Measurements from ENCODE around the gene FOXC2. TPM values are rescaled to one million over a fixed set of nuclear protein-coding genes. Genes with fewer than 3 reads are reported as not detected.

FOXC2 gene
- total and polyA plus RNA-seq, 10 of the 15 experiments (the other 5 are each of a cell fraction or from before 2014, with no cell fraction given): not detected

DNA sequence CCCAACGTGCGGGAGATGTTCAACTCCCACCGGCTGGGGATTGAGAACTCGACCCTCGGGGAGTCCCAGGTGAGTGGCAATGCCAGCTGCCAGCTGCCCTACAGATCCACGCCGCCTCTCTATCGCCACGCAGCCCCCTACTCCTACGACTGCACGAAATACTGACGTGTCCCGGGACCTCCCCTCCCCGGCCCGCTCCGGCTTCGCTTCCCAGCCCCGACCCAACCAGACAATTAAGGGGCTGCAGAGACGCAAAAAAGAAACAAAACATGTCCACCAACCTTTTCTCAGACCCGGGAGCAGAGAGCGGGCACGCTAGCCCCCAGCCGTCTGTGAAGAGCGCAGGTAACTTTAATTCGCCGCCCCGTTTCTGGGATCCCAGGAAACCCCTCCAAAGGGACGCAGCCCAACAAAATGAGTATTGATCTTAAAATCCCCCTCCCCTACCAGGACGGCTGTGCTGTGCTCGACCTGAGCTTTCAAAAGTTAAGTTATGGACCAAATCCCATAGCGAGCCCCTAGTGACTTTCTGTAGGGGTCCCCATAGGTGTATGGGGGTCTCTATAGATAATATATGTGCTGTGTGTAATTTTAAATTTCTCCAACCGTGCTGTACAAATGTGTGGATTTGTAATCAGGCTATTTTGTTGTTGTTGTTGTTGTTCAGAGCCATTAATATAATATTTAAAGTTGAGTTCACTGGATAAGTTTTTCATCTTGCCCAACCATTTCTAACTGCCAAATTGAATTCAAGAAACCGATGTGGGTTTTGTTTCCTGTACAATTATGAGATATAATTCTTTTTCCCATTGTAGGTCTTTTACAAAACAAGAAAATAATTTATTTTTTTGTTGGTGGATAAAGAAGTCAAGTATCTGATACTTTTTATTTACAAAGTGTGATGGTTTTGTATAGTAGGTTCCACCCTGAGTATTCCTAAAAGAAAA, 2.3 kb downstream of the FOXC2 start:
- CTCF ChIA-PET: no interaction called here
- Histone ChIP-seq H3K27ac (ENCODE audit: control insufficient read depth, insufficient read depth) (no peak overlapping the region), H3K4me3 (no peak overlapping the region), H3K27me3 (replicated peaks in 1 of 2; ENCODE audit: control insufficient read depth in 2 of 2, insufficient read depth in 2 of 2, low read length in 1 of 2) (peaks cover 7 to 15% of the 10 kb centered on the region in 2 experiments), H3K36me3 (ENCODE audit: control insufficient read depth in 2 of 2, insufficient read depth in 2 of 2, low read length in 1 of 2) (no peaks in the 10 kb centered on the region), H3K4me2 (ENCODE audit: control insufficient read depth, insufficient read depth) (no peak overlapping the region), H3K9me3 (replicated peaks; ENCODE audit: control insufficient read depth, insufficient read depth, low read length) (no peaks in the 10 kb centered on the region), H3K9ac (ENCODE audit: control insufficient read depth, insufficient read depth, low read length) (no peak overlapping the region), H2AFZ (ENCODE audit: control insufficient read depth, low read depth, low read length) (no peak overlapping the region), H4K20me1 (ENCODE audit: control insufficient read depth, insufficient read depth) (no peaks in the 10 kb centered on the region), H3K4me1 (ENCODE audit: control insufficient read depth, insufficient read depth, low read length) (no peaks in the 10 kb centered on the region), H3K79me2 (ENCODE audit: control insufficient read depth, insufficient read depth, low read length) (no peaks in the 10 kb centered on the region)
- WGBS (ENCODE audit: insufficient coverage, insufficient replicate concordance, low lambda C conversion rate, missing lambda C conversion rate): 26% methylated on average over 28 of the region's 33 CpGs
- POLR2A ChIA-PET: no interaction called here
- RAD21 ChIA-PET (ENCODE audit: unreplicated experiment): no interaction called here
- in situ Hi-C loops (cut with MboI): loop anchor here (10.0 kb wide), 1 partner anchor 306 kb away; no protein-coding TSS in a partner anchor
- ATAC-seq: no peak
- FAIRE-seq: no peak
- SMC1A ChIA-PET (ENCODE audit: uncharacterized antibody, unreplicated experiment): no interaction called here
- no TSS peak for BruUV-seq (replicated peaks)
- no peak for DNase-seq (ENCODE audit: low read depth, low spot score)
- intact Hi-C loops (cut with micrococcal nuclease; ENCODE audit: unreplicated experiment): loop anchor here (10.0 kb wide), 1 partner anchor 196 kb away; no protein-coding TSS in a partner anchor
- TF ChIP-seq SMAD5 (IDR thresholded peaks at IDR 0.05; ENCODE audit: low read depth): no peak
- TF ChIP-seq, protein P1, sequence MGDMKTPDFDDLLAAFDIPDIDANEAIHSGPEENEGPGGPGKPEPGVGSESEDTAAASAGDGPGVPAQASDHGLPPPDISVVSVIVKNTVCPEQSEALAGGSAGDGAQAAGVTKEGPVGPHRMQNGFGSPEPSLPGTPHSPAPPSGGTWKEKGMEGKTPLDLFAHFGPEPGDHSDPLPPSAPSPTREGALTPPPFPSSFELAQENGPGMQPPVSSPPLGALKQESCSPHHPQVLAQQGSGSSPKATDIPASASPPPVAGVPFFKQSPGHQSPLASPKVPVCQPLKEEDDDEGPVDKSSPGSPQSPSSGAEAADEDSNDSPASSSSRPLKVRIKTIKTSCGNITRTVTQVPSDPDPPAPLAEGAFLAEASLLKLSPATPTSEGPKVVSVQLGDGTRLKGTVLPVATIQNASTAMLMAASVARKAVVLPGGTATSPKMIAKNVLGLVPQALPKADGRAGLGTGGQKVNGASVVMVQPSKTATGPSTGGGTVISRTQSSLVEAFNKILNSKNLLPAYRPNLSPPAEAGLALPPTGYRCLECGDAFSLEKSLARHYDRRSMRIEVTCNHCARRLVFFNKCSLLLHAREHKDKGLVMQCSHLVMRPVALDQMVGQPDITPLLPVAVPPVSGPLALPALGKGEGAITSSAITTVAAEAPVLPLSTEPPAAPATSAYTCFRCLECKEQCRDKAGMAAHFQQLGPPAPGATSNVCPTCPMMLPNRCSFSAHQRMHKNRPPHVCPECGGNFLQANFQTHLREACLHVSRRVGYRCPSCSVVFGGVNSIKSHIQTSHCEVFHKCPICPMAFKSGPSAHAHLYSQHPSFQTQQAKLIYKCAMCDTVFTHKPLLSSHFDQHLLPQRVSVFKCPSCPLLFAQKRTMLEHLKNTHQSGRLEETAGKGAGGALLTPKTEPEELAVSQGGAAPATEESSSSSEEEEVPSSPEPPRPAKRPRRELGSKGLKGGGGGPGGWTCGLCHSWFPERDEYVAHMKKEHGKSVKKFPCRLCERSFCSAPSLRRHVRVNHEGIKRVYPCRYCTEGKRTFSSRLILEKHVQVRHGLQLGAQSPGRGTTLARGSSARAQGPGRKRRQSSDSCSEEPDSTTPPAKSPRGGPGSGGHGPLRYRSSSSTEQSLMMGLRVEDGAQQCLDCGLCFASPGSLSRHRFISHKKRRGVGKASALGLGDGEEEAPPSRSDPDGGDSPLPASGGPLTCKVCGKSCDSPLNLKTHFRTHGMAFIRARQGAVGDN (IDR thresholded peaks at IDR 0.05): no peak
- no peak for TF ChIP-seq ZNF274 (IDR thresholded peaks at IDR 0.05; ENCODE audit: insufficient read depth, insufficient read length)
- no peak for TF ChIP-seq GATAD2B (conservative IDR thresholded peaks at IDR 0.05; ENCODE audit: low read depth)
- TF ChIP-seq SKIL (IDR thresholded peaks at IDR 0.05; ENCODE audit: low read depth, poor library complexity, severe bottlenecking): no peak
- no peak for TF ChIP-seq TARDBP (IDR thresholded peaks at IDR 0.05; ENCODE audit: borderline replicate concordance)
- TF ChIP-seq HDAC6 (IDR thresholded peaks at IDR 0.05; ENCODE audit: unreplicated experiment): no peak
- TF ChIP-seq PAX5 (IDR thresholded peaks at IDR 0.05; ENCODE audit: borderline replicate concordance, low read depth, low read length): no peak
- TF ChIP-seq KLF5 (IDR thresholded peaks at IDR 0.05; ENCODE audit: partially characterized antibody): no peak
- TF ChIP-seq MYC (IDR thresholded peaks at IDR 0.05; ENCODE audit: insufficient read depth, insufficient read length, insufficient replicate concordance, low read length, severe bottlenecking): no peak
- TF ChIP-seq CHD2 (IDR thresholded peaks at IDR 0.05; ENCODE audit: borderline replicate concordance, low read depth, low read length): no peak
- TF ChIP-seq, protein P2, sequence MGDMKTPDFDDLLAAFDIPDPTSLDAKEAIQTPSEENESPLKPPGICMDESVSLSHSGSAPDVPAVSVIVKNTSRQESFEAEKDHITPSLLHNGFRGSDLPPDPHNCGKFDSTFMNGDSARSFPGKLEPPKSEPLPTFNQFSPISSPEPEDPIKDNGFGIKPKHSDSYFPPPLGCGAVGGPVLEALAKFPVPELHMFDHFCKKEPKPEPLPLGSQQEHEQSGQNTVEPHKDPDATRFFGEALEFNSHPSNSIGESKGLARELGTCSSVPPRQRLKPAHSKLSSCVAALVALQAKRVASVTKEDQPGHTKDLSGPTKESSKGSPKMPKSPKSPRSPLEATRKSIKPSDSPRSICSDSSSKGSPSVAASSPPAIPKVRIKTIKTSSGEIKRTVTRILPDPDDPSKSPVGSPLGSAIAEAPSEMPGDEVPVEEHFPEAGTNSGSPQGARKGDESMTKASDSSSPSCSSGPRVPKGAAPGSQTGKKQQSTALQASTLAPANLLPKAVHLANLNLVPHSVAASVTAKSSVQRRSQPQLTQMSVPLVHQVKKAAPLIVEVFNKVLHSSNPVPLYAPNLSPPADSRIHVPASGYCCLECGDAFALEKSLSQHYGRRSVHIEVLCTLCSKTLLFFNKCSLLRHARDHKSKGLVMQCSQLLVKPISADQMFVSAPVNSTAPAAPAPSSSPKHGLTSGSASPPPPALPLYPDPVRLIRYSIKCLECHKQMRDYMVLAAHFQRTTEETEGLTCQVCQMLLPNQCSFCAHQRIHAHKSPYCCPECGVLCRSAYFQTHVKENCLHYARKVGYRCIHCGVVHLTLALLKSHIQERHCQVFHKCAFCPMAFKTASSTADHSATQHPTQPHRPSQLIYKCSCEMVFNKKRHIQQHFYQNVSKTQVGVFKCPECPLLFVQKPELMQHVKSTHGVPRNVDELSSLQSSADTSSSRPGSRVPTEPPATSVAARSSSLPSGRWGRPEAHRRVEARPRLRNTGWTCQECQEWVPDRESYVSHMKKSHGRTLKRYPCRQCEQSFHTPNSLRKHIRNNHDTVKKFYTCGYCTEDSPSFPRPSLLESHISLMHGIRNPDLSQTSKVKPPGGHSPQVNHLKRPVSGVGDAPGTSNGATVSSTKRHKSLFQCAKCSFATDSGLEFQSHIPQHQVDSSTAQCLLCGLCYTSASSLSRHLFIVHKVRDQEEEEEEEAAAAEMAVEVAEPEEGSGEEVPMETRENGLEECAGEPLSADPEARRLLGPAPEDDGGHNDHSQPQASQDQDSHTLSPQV (IDR thresholded peaks at IDR 0.05): no peak
